GM19438 (cell line): Measurements from ENCODE around the gene RPS19.

Experiments used
- ATAC-seq: cut with Tn5 transposase; IDR thresholded peaks from one replicate; pipeline ENCODE4 v1.9.1; 2021; ENCODE audit warnings: low read depth; ENCODE audit not compliant: unreplicated experiment

RPS19 gene

DNA sequence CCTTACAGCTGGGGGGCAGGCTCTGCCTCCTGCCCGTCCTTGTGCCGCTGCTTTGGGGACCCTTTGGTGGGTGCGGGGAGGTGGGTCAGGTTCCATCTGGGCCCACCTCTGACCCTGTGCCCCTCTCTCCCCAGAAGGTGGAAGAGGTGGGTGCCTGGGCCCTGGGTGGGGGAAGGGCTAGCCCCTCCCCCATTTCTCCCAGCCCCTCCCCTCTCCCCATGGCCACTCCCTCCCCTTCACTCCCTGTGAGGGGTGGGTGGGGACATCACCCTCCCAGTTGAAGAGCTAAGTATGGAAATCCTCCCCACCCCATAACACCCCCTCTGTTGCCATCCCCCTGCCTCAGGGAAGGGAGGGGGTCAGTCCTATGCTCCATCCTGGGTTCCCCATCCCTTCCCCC, 37.1 kb downstream of the RPS19 start:
- ATAC-seq: no peak

DNA sequence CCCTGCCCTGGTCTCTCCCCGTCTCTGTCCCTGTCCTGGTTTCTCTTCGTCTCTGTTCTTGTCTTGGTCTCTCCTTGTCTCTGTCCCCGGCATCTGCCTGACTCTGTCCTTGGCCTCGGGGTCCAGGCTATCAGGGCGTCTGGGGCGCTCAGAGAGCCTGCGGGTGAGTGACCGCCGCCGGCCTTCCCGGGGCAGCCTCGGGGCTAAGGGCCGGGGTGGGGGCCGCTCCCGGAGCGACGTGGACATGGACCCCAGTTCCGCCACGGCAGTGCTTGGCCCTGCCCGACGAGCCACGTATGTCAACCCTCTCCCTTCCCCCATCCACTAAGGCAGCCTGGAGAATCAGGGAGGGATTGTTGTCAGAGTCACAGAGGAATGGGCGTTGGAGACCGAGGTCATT, 37.8 kb downstream of the RPS19 start:
- ATAC-seq: no peak

DNA sequence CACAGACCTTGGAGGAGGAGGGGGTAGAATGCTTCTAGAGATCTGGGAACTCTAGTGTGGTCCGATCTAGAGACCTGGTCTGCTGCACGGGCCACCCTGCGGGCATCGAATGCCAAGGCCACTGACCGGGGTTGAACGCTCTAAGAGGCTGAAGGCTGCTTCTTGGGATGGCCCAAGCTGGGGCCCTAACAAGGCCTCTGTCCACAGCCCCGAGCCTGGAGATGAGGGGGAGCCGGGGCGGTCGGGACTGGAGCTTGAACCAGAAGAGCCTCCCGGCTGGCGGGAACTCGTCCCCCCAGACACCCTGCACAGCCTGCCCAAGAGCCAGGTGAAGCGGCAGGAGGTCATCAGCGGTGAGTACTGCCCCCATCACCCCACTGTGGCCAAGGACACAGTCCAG, 38.2 kb downstream of the RPS19 start:
- ATAC-seq: no peak

DNA sequence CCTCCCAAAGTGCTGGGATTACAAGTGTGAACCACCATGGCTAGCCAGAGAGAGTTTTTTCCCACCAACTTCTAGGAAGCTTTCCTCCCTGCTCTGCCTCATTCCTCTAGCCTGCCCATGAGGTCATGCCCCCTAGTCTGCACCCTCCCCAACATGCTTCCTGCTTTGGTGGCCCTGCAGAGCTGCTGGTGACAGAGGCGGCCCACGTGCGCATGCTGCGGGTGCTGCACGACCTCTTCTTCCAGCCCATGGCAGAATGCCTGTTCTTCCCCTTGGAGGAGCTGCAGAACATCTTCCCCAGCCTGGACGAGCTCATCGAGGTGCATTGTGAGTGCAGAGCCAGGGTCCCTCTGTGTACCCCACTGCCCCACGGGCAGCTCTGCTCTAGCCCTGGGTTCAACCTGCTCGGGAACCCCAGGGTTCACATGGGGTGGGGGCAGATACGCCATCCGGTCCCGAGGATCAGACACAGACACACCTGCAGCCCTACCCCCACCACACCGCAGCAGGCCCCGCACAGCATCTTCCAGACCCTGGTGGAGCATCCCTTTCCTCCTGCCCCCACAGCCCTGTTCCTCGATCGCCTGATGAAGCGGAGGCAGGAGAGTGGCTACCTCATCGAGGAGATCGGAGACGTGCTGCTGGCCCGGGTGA, 41.8 kb downstream of the RPS19 start:
- ATAC-seq: no peak

DNA sequence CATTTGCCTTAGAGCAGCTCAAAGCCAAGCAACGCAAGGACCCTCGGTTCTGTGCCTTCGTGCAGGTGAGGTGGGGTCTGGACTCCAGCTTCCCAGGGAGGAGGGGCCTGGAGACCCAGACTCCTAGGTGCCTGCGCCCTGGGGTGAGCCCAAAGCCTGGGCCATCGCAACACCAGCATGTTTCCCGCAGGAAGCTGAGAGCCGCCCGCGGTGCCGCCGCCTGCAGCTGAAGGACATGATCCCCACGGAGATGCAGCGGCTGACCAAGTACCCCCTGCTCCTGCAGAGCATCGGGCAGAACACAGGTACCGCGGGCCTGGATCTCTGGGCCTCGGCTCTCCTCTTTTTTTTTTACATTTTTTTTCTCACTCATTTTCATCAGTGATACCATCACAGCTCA, 42.5 kb downstream of the RPS19 start:
- no peak for ATAC-seq

DNA sequence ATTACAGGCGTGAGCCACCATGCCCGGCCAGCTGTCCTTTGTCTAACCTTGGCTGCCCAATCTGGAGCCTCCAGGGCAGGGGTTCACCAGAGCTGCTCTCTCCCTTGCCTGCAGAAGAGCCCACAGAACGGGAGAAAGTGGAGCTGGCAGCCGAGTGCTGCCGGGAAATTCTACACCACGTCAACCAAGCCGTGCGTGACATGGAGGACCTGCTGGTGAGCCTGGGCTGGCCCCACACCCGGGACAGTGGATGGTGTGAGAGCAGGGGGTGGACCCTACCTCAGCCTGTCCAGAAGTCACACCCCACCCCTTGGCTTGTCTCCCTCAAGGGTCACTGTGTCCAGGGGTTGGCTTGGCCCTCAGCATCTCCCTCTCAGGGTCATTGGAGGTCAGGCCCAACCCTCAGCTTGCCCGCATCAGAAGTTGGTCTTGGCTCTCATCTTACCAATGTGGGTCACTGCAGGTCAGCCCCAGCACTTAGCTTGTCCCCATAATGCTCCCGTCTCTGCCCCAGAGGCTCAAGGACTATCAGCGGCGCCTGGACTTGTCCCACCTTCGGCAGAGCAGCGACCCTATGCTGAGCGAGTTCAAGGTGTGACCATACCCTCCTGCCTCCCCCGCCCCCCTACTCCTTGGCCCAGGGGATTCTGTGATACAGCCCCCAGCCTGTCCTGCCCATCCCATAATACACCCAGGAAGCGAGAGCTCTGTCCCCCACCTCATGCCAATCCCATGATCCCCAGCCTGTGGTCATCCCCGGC, 43.3 kb downstream of the RPS19 start:
- no peak for ATAC-seq

- ATAC-seq: no peak
Observed at GRCh38 chr19:41904118-41904870, 44.2 kb downstream of the RPS19 start.

GRCh38 chr19:41905273-41906002, 45.4 kb downstream of the RPS19 start:
- ATAC-seq: no peak

DNA sequence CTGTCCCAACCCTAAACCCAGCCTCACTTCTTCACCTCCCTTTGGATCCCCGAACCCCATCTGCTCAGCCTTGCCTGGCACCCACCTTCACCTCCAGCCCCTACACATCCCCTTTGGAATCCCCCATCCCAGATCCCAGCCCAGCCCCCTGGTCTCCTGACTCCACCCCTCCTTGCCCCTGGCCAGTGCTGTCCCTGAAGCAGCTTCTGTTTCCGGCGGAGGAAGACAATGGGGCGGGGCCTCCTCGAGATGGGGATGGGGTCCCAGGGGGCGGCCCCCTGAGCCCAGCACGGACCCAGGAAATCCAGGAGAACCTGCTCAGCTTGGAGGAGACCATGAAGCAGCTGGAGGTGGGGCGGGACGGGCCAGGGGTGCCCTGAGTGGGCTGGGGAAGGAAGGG, 46.2 kb downstream of the RPS19 start:
- ATAC-seq: no peak

DNA sequence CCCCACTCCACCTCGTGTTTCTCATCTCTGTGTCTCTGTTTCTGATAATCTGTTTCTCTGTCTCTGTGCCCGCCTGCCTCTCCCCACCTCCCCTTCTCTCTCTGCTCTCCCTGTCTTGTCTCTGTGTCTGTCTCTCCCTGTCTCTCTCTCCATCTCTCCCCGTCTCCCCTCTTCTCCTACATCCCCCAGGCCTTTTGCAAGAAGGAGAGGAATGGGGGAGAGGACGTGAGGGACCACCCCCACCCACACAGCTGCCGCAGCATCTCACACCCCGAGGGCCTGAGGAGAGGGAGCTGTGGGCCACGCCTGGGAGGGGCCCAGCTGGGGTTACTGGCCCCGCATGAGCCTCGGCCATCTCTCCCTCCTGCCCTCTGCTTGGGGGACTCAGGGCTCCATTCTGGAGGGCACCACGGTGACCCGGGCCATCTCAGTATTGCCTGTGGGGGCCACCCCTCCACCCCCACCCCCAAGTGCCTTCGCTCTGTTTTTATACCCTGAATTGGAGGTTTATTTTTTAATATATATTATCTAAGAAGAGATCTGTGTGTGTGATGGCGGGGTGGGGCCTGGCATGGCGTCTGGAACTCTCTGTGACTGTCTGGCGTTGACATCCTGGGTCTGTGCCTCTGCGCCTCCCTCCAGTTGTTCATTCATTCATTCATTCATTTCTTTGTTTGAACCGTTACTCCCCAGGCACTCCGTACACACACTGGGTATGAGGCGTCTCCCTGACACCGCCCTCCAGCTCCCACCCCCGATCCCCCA, 47.0 kb downstream of the RPS19 start:
- no peak for ATAC-seq

GRCh38 chr19:41907994-41908615, 48.0 kb downstream of the RPS19 start:
- no peak for ATAC-seq

DNA sequence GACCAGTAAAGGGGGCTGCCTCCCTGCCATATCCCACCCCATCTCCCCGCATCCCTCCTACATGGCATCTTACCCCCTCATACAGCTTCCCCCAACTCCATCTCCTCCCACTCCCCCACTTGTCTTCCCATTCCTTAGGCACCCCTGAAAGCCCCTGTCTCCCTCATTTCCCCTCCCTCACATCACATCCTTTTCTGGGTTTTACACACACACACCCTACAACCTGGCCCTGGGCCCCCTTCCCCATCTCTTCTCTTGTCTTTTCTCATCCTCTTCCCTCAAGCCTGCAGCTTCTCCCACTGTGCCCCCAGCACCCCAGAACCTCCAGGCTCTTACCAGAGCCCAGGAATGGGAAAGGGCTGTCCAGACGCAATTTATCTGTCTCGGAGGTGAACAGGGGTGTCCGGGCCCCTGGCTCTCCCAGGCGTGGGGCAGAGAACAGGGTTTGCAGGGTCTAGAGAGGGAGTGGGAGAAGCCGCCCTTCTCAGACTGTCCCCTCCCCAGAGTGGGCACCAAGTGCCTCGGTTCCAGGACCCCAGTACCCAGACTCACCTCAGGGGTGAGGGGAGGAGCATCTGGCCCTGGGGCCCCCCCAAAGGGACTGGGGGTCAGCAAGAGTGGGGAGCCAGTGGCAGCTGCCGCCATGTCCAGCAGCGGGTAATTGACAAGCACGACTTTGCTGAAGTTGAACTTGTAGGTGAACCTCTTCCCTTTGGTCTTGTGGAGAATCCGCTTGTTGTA, 48.8 kb downstream of the RPS19 start:
- ATAC-seq: no peak

GRCh38 chr19:41909706-41910105, 49.7 kb downstream of the RPS19 start:
- ATAC-seq: no peak

GRCh38 chr19:41910240-41910991, 50.4 kb downstream of the RPS19 start:
- ATAC-seq: no peak

DNA sequence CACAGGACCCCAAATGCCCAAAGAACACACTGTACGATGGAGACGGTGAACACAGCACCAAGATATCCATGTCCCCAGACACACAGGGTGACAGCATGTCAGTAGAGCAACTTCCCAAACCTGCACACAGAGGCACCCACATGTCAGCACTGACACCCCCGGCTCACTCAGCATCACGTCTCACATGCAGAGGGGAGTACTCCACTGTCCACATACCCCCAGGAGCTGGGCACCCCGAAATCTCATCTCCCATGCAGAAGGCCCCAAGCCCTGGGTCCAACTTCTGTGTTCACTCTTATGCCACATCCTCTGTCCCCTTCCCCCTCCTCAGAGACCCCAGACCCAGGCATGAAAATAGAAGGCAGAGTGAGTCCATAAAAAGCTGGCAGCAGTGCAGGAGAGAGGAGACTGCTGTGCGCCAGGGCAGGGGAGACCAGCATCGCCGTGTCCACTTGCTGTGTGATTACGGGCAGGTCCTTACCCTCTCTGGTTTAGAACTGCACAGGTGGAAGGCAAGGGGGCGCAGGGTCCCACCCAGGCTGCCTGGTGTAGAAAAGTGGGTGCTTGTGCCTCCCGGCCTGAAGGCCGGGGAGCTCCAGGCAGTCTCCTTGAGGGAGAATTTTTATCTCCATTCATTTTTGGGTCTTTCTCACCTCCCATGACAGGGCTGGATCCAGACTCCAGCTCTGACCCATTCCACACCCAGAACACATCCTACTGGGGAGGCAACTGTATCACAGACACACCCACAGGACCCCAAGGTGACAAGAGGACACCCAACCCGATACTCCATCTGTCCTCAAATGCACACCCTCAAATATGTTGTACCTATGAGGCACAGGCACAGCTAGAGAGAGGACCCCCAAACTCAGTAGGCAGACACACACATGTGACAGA, 51.2 kb downstream of the RPS19 start:
- ATAC-seq: no peak

GRCh38 chr19:41911889-41912731, 52.1 kb downstream of the RPS19 start:
- ATAC-seq: no peak
